GM21529 (cell line): Measurements from ENCODE around the gene ZNF718.
"Not testable (repeated sequence)": the region's sequence is repeated elsewhere in the genome, so short reads cannot be mapped to it uniquely, and the experiment has no call there.

Experiments
- ATAC-seq: cut with Tn5 transposase; IDR thresholded peaks from one replicate; pipeline ENCODE4 v1.9.1; 2021; ENCODE audit not compliant: unreplicated experiment

ZNF718 gene

DNA sequence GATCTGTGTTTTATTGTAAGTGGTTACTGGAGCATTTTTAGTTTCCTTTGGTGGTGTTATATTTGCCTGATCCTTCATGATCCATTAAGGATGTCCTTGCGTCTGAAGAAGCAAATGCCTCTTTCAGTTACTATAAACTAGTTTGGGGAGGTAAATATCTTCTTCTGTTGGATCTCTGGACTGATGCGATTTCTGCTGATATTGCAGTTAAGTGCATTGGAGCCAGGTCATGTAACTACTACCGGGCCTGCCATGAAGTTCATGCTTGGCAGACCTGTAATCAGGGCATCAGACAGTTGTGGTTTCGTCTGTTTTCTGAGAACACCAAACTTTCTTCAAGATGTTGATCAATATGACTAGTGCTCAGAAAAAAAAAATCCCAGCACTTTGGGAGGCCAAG lies 22.9 kb downstream of the ZNF718 start:
- no peak for ATAC-seq

GRCh38 chr4:161496-162284 lies 37.4 kb downstream of the ZNF718 start:
- ATAC-seq, result no peak

DNA sequence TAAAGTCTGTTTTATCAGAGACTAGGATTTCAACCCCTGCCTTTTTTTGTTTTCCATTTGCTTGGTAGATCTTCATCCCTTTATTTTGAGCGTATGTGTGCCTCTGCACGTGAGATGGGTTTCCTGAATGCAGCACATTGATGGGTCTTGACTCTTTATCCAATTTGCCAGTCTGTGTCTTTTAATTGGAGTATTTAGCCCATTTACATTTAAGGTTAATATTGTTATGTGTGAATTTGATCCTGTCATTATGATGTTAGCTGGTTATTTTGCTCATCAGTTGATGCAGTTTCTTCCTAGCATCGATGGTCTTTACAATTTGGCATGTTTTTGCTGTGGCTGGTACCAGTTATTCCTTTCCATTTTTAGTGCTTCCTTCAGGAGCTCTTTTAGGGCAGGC lies 45.3 kb downstream of the ZNF718 start:
- not testable (repeated sequence) for ATAC-seq

GRCh38 chr4:171318-171717 lies 47.0 kb downstream of the ZNF718 start:
- not testable (repeated sequence) for ATAC-seq

DNA sequence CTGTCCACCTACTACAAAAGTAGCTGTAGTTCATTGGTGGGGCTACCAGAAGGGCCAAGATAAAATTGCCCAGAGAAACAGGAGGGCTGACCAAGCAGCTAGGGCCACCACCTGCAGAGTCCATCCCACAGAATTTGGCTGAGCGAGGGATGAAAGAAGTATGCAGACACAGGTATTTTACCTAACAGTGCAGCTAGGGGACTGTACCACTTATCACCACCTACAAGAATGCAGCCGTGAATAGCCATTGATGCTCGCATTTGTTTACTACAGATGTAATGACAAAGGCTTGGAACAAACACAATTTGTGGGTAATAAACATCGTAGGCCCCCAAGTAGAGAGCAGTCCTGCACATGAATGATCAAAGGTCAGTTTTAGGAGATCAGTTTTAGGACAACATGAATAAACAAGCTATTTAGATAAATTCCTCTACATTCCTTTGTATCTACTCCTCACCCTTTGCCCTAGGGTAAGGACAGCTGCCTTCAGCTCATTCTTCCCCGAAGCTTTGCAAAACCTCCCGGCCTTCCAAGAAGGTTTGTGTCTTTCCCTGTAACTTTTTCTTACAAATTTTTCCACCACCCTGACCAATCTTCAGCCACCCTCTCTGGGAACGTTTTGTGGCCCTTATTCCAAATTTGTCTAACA lies 49.5 kb downstream of the ZNF718 start:
- no peak for ATAC-seq

GRCh38 chr4:175986-176385 lies 51.7 kb downstream of the ZNF718 start:
- no peak for ATAC-seq

DNA sequence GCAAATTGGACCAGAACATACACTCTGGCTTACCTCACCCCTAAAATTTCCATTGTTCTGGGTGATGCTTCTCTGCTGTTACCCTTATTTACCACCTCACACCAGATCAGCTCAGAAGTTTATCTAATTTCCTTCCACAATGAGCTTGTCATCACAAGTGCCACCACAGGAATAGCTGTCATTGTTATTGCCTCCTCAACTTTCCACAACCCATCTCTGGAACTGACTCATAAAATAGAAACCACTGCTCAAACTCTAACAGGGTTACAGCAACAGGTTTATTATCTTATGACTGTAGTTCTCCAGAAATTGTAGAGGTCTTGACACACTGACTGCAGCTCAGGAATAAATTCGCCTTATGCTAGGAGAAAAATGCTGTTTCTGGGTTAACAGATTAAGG lies 52.7 kb downstream of the ZNF718 start:
- ATAC-seq, result no peak

DNA sequence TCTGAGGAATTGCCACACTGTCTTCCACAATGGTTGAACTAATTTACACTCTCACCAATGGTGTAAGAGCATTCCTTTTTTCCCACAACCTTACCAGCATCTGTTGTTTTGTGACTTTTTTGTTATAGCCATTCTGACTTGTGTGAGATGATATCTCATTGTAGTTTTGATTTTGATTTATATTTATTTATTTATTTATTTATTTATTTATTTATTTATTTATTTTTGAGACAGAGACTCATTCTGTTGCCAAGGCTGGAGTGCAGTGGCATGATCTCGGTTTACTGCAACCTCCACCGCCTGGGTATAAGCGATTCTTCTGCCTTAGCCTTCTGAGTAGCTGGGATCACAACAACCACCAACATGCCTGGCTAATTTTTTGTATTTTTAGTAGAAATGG lies 57.9 kb downstream of the ZNF718 start:
- not testable (repeated sequence) for ATAC-seq

- ATAC-seq, result no peak
These were observed 63.8 kb downstream of the ZNF718 start for GRCh38 chr4:188091-188490.

- ATAC-seq, result not testable (repeated sequence)
These were observed 70.9 kb downstream of the ZNF718 start for GRCh38 chr4:195159-195558.

- no peak for ATAC-seq
These were observed 76.6 kb downstream of the ZNF718 start for GRCh38 chr4:200936-201335.

- not testable (repeated sequence) for ATAC-seq
These were observed 78.5 kb downstream of the ZNF718 start for GRCh38 chr4:202822-203221.

DNA sequence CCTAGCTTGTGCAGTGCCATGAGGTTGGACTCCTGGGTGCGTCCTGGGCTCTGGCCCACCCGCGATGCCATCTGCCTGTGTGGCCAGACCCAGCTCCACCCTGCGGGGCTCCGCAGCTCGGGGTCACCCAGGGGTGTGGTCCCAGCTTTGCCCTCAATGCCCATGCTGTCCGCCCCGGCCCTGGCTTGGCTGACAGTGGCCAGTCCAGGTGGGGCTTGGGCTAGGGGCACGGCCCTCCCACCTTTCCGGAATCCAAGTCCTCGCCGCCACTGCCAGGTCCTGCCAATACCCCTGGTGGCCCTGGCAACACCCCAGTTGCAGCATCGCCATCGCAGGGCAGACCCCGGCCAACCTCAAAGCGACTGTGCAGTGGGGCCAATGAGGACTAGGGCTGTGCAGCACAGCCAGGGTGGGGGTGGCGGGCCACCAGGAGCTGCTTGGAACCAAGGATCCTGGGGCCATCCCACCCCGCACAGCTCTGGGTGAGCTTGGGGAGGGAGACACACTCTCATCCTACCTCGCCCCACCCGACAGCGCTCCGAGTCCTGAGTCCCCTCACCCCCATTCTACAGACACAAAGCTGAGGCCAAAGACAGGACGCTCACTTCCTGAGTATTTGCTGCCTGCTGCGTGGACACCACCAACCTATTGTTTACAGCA lies 80.9 kb downstream of the ZNF718 start:
- ATAC-seq, result no peak

GRCh38 chr4:206054-206453 lies 81.8 kb downstream of the ZNF718 start:
- ATAC-seq, result no peak

DNA sequence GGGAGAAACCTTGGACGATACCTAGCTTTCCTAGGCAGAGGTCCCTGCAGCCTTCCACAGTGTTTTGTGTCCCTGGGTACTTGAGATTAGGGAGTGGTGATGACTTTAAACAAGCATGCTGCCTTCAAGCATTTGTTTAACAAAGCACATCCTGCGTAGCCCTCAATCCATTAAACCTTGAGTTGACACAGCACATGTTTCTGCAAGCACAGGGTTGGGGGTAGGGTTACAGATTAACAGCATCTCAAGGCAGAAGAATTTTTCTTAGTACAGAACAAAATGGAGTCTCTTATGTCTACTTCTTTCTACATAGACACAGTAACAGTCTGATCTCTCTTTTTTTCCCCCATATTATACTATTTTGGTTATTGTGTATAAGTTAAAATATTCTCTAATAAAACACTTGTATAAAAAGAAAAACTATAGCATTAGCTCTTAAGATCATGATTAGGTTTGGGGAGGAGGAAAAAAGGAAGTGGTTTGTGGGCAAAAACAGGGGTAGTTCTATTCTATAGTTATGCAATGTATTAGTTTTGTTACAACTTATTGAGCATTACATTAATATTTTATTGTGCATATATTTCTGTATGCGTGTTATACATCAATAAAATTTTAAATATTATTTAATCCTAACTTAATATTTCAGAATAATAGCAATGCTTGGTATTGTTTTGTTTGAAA lies 84.3 kb downstream of the ZNF718 start:
- ATAC-seq, result not testable (repeated sequence)

DNA sequence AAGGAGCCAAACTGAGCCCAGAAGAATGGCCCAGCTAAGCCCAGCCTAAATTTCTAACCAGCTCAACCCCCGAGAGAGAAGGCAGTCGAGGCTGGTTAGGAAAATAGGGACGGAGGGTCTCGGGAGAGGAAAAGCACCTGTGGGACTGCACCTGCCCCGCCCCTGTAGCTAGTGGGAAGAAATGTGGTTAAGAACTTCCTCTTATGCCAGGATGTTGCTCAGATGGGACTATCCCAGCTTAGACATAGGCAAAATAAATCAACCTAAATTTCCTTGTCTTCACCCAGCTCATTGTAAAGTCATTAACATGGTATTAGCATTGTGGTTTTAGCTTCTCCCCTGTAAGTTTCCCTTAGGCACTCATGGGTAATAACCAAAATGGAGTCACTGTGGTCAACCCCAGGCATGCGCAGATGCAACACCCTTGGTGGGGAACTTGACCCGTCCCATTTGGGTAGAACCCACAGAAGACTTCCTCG lies 86.8 kb downstream of the ZNF718 start:
- ATAC-seq, result no peak

DNA sequence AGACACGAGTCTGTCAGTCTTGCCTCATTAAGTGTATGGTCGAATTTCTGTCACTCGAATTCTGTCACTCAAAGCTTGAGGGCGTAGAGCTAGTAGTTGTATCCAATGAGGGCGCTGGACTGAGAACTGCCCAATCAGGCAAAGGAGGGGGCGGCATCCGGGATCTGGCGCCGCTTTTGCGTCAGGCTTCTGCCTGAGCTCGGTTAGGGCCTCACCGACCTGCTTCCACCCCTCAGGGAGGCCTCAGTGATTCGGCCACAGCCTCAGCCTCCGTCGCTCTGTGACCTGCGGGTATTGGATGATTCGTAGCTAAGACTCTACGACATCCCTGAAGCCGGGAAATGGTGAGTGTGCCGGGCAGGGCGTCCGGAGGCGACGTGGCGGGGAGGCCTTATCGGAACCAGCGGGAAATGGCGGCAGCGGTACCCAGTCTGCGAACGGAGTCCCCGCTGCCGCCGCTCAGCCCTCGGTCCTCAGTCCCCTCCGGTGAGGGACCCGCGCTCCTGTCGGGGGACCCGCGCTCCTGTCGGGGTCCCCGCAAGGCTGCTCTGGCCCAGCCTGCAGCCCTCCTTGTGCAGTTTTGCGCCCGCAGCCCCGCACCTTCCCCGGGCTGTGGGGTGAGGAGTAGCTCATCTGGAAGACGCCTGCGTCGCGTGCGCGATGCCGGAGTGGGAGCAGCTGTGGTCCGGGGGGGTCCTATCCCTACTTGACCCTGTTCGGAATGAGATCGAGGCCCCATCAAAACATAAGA lies 88.3 kb downstream of the ZNF718 start:
- ATAC-seq, result no peak

DNA sequence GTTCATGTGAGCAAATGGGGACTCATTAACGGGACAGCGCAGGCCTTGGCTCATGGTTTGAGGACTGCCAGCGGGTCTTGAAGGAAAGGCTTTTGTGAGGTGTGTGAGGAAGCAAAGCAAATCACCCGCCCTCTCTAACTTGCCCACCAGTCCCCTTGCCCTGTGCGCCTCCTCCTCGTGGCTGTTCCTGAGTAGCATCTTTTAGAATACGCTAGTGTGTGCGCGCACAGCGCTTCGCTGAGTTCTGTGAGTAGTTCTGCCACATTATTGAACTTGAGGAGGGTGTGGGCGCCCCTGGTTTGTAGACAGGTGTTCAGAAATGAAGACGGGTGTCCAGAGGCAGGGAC lies 88.9 kb downstream of the ZNF718 start:
- ATAC-seq, result not testable (repeated sequence)
